GM18498 (cell line): Measurements from ENCODE around the gene ADAMTS2.
"Not testable (repeated sequence)": the region's sequence is repeated elsewhere in the genome, so short reads cannot be mapped to it uniquely, and the experiment has no call there.

Experiments used
- ATAC-seq: cut with Tn5 transposase; IDR thresholded peaks from one replicate; pipeline ENCODE4 v1.9.1; 2021; ENCODE audit warnings: mild to moderate bottlenecking, moderate library complexity; ENCODE audit not compliant: unreplicated experiment

Gene ADAMTS2

DNA sequence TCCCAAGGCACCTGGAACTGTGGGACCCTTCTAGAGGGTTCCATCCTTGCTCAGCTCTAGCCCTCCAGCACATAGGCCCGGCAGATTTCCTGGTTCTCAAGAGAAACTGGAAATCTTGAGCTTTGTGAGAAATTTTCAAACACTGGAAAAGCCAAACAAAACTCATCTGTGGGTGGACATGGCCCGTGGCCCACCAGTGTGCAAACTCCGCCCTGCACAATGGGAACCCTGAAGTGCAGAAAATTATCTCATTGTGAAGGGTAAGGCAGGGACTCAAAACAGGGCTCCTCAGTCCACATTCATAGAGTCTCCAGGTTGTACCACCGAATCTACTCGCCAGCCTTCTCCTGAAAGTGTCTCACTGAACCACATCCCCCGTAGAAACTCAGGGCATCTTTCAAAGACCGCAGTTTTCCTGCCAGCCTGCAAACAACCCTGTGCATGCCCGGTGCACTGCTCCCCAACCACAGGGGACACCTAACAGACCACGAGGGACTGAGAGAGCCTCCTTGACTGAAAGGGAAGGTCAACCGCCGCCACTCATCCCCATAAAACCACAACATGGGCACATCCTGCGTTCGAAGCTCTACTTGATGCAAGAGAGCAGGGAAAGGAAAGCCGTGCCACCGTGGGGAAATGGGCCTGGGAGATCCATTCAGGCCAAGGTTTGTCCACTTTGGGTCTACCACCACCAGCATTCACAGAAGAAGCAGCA, 18.1 kb downstream of the ADAMTS2 start:
- no peak for ATAC-seq

DNA sequence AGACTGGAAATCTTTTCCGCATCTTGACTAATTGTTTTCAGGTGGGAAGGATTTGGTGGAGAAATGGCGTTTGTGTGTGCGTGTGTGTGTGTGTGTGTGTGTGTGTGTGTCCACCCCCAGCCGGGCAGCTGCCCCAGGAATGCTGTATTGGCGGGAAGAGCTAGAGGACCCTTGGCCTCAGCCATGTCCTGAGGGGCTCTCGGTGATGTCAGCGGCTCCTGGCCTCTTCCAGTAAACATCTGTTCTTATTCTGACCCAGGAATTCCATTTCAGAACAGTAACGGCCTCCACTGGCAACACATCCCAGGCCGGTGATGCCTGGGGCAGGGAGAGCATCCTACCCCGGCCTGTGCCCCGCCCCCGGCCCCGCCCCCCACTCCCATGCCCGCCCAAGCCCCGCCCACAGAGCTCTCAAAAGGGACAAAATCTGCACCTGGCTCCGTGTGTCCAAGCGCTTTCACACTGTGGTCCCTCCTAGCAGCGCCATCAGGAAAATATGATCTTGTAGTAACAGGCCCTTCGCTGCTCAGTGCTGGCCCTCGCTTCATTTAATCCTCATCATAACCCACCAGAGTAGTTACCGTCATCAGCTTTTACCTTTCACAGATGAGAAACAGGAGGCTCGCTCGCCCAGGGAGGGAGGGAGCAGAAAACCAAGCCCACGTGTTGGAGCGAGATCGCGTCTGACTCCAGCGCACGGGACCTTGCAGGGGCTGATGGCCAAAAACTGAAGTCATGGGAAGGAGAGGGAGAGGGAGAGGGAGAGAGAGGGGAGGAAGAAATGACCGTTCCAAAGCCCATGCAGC, 18.9 kb downstream of the ADAMTS2 start:
- ATAC-seq: no peak

- ATAC-seq: no peak
Observed at GRCh38 chr5:179325296-179326031, 19.8 kb downstream of the ADAMTS2 start.

DNA sequence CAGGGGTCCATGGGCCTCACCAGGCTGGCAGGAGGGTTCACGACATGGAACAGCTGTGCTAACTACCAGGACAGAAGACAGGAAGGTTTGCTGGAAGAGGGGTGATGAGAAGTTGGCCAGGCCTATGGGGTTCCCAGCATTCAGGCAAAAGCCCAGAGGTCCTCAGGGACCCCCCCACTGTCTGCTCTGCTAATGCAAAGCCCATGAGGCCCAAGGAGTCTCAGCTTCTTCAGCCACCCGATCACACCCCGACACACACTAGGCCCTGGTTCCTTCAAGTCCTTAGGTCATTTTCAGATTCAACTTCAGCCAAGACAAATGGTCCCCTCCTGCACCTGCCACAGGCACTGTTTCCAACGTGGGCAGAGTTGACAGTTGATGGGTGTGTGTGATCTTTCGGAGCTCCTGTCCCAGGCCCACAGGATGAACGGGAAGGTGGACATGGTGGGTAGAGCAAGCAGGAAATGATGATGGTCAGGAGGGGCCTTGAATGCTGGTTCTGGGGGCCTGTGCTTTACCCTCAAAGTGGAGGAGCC, 20.4 kb downstream of the ADAMTS2 start:
- ATAC-seq: no peak

GRCh38 chr5:179324316-179324715, 20.9 kb downstream of the ADAMTS2 start:
- not testable (repeated sequence) for ATAC-seq

- ATAC-seq: no peak
Observed at GRCh38 chr5:179323026-179323870, 22.0 kb downstream of the ADAMTS2 start.

GRCh38 chr5:179322071-179323025, 22.9 kb downstream of the ADAMTS2 start:
- ATAC-seq: no peak

DNA sequence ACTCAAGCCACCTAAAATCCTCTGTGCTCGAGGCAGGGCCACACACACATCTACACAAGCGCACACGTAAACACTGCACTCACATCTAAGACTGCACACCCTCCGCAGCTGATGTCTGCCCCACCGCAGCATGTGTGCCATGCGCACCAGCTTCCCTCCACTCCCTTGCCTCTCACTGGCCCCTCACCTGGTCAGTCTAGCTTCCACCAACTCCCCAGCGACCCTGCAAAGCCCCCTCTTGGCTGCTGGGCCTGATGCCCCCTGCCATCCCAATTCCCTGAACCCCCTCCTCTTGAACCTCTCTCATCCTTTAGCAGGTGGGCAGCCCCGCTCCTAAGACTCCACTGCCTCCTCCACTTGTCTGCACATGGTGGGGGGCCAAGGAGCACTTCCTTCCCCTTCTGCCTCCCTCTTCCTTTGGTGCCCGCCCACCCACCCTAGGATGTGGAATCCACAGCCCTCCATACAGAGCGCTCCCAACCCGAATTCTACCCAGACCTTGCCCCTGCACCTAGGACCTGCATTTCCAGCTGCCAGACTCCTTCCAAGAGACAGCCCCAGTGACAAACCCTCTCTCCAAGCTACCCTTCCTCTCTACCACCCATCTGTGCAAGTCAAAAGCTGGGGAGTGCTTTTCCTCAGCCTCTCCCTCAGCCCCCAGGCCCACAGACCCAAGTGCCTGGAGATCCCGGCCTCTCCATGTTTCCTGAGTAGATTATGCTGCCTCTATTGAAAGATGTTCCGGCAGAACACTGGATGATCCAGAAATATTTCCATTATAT, 23.9 kb downstream of the ADAMTS2 start:
- ATAC-seq: no peak

GRCh38 chr5:179319741-179320281, 25.4 kb downstream of the ADAMTS2 start:
- ATAC-seq: no peak

GRCh38 chr5:179319123-179319522, 26.1 kb downstream of the ADAMTS2 start:
- no peak for ATAC-seq

- ATAC-seq: no peak
Observed at GRCh38 chr5:179318221-179318955, 26.9 kb downstream of the ADAMTS2 start.

DNA sequence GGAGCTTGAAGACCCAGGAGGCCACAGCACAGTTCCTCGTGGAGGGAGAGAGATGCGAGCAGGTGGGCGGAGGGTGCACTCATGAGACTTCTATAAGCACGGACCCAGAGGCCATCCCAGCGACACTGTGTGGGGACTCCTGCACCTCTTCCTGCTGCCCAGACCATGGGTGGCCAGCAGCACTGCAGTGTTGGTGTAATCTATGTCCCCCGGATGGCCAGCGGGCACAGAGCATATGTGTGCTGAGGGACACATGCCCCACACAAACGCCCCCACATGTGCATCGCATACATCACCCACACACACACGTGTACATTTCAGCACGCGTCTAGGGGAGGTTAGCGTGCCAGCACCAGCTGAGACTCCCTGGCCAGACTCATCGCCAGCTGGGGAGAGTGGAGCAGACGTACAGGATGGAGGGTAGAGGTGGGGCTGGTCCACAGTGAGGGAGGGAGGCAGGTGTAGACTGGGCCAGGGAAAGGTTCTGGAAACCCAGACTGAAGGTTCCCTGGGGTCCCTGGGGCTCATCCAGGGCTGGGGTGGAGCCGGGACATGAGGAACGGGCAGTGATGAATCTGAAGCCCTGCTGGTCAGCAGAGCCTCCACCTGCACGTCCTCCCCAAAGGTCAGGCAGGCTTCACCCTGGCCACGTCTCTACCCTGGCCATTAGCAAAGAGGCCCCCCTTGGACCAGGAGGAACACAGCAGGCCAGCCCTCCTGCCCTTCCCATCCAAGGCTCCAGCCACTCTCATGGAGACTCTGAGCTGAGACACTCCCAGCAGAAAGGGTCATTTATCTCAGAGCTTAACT, 27.6 kb downstream of the ADAMTS2 start:
- no peak for ATAC-seq

DNA sequence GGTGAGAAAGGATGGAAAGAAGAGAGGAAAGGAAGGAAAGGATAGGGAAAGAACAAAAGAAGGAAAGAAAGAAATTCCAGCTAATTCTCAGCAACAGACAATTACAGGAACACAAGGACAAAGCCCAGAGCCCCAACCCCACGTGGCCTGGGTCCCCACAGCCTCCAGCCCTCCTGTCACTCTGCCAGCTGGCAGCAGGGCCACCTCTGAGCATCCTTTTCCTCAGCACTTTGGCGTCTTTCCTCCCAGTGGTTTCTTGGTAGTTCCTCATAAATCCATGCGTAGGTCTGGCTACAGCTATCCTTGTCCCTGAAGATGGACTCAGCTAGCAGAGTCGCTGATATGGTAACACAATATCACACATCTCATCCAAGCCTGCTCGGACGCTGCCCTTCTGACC, 28.3 kb downstream of the ADAMTS2 start:
- ATAC-seq: no peak

- ATAC-seq: no peak
Observed at GRCh38 chr5:179316111-179316551, 29.1 kb downstream of the ADAMTS2 start.

DNA sequence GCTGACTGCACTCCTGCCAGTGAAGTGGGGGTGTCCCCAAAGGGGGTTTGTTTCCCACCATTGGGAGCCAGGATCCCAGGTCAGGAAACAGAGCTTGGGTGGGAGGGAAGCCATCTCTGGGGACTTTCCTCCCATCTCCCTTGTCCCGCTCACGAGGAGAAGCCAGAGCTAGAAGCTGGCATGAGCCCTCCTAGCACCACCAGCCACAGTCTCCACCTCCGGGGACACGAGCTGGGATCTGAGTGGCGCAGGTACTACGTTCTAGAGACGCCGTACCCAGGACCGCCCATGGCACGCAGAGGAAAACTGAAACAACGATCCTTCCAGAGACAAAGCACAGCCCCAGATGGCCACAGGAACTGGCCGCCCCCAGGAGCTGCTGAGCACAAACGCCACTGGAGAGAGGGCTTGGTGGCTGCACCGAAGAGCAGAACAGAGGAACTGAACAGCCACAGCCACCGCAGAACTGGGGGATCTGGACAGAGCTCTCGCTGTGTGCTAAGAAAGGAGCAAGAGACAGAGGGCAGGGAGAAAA, 29.8 kb downstream of the ADAMTS2 start:
- no peak for ATAC-seq

DNA sequence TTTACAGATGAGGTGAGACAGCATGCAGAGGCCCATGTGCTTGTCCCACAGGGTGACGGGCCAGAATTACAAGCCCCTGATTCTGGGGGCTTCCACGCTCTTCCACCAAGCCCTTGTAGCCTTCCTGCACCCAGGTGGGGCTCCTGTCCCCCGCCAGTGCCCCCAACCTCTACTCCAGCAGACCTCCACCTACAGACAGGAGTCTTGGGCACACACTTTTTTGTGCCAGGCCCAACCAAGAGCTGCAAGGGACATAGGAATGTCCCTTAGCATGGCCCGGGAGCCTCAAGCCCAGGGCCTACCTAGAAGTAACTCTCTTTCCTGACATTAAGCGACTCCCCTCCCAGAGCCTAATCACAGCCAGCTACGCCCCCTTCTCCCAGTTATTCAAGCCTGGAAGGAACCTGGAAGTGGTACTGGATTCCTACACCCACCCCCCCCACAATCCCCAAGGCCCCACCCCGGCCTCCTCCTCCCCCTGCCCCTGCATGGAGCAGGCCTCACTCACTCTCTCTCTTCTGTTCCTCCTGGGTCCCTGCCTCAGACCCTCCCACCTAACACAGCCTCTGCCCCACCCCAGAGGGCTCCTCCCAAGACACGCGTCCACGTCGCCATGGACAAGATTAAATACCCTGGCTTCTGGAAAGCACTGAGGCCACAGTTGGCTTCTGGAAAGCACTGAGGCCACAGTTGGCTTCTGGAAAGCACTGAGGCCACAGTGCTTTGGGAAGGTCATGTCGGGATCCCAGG, 30.5 kb downstream of the ADAMTS2 start:
- ATAC-seq: no peak
